HG02981 (cell line): Measurements from ENCODE around the gene DHX34.
"Not testable (repeated sequence)": the region's sequence is repeated elsewhere in the genome, so short reads cannot be mapped to it uniquely, and the experiment has no call there.

Experiments
- ATAC-seq: cut with Tn5 transposase; IDR thresholded peaks from one replicate; pipeline ENCODE4 v1.9.1; 2021; ENCODE audit warnings: mild to moderate bottlenecking, moderate library complexity; ENCODE audit not compliant: unreplicated experiment

The DHX34 gene

GRCh38 chr19:47384533-47384932, 35.4 kb downstream of the DHX34 start:
- not testable (repeated sequence) for ATAC-seq

GRCh38 chr19:47386582-47386981, 37.5 kb downstream of the DHX34 start:
- not testable (repeated sequence) for ATAC-seq

GRCh38 chr19:47387623-47388022, 38.5 kb downstream of the DHX34 start:
- ATAC-seq: not testable (repeated sequence)

- ATAC-seq: not testable (repeated sequence)
These were observed 39.6 kb downstream of the DHX34 start for GRCh38 chr19:47388721-47389120.

GRCh38 chr19:47389150-47389556, 40.0 kb downstream of the DHX34 start:
- ATAC-seq: no peak

GRCh38 chr19:47390533-47391488, 41.7 kb downstream of the DHX34 start:
- no peak for ATAC-seq

GRCh38 chr19:47391510-47392223, 42.6 kb downstream of the DHX34 start:
- ATAC-seq: no peak

GRCh38 chr19:47398707-47399597, 49.8 kb downstream of the DHX34 start:
- no peak for ATAC-seq

- no peak for ATAC-seq
These were observed 53.4 kb downstream of the DHX34 start for GRCh38 chr19:47402504-47402903.

GRCh38 chr19:47404334-47405196, 55.5 kb downstream of the DHX34 start:
- no peak for ATAC-seq

GRCh38 chr19:47405197-47405550, 56.1 kb downstream of the DHX34 start:
- ATAC-seq: no peak

GRCh38 chr19:47405854-47406417, 56.8 kb downstream of the DHX34 start:
- ATAC-seq: no peak

GRCh38 chr19:47406711-47407416, 57.7 kb downstream of the DHX34 start:
- ATAC-seq: no peak

- no peak for ATAC-seq
These were observed 58.3 kb downstream of the DHX34 start for GRCh38 chr19:47407417-47407774.

- no peak for ATAC-seq
These were observed 59.2 kb downstream of the DHX34 start for GRCh38 chr19:47408156-47408938.

- ATAC-seq: no peak
These were observed 62.0 kb downstream of the DHX34 start for GRCh38 chr19:47411101-47411500.

- ATAC-seq: not testable (repeated sequence)
These were observed 62.6 kb downstream of the DHX34 start for GRCh38 chr19:47411696-47412095.

GRCh38 chr19:47413941-47414340, 64.8 kb downstream of the DHX34 start:
- ATAC-seq: no peak
